A172 (cell line): ENCODE data around the gene MYBPC1. TPM values are rescaled to one million over a fixed set of nuclear protein-coding genes. Genes with fewer than 3 reads are reported as not detected.
"Not testable (repeated sequence)": the region's sequence is repeated elsewhere in the genome, so short reads cannot be mapped to it uniquely, and the experiment has no call there.

ENCODE experiments used
- DNase-seq: peaks from one replicate; pipeline ENCODE4 v3.0.0-alpha.2; 2015; ENCODE audit warnings: low spot score
- total RNA-seq: library from RNA; depleted of rRNA; stranded (reverse); fragments of >200 nt; shearing (Covaris generic); gene quantifications from 2 replicates; pipeline ENCODE4 v1.2.3, GENCODE V29; 2014; rRNA removed

The MYBPC1 gene, protein sequence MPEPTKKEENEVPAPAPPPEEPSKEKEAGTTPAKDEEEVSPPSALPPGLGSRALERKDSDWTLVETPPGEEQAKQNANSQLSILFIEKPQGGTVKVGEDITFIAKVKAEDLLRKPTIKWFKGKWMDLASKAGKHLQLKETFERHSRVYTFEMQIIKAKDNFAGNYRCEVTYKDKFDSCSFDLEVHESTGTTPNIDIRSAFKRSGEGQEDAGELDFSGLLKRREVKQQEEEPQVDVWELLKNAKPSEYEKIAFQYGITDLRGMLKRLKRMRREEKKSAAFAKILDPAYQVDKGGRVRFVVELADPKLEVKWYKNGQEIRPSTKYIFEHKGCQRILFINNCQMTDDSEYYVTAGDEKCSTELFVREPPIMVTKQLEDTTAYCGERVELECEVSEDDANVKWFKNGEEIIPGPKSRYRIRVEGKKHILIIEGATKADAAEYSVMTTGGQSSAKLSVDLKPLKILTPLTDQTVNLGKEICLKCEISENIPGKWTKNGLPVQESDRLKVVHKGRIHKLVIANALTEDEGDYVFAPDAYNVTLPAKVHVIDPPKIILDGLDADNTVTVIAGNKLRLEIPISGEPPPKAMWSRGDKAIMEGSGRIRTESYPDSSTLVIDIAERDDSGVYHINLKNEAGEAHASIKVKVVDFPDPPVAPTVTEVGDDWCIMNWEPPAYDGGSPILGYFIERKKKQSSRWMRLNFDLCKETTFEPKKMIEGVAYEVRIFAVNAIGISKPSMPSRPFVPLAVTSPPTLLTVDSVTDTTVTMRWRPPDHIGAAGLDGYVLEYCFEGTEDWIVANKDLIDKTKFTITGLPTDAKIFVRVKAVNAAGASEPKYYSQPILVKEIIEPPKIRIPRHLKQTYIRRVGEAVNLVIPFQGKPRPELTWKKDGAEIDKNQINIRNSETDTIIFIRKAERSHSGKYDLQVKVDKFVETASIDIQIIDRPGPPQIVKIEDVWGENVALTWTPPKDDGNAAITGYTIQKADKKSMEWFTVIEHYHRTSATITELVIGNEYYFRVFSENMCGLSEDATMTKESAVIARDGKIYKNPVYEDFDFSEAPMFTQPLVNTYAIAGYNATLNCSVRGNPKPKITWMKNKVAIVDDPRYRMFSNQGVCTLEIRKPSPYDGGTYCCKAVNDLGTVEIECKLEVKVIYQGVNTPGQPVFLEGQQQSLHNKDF
- total RNA-seq, result not detected in 2 replicates

DNA sequence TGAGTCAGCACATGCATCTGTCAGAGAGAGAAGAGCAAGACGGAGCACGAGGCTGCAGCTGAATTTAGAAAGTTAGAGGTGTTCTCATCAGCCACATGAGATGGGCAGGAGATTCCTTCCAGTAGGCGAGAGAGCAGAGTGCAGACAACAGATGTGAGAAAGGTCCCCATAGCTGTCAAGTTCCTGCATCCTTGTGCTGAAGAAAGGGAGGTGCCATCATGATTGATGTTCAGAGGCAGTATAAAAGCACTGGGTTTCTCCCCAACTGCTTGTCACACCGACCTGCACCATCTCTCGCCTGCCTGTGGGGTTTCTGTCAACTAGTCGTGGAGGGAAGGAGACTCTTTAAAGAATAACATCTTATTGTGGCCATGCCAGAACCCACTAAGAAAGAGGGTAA lies at the start of gene MYBPC1:
Gene MYBPC1 (plus strand): TSS at position 272 of the 400 bp plus-strand sequence. CDS start 100 bp downstream, at position 372.
- no peak for DNase-seq

DNA sequence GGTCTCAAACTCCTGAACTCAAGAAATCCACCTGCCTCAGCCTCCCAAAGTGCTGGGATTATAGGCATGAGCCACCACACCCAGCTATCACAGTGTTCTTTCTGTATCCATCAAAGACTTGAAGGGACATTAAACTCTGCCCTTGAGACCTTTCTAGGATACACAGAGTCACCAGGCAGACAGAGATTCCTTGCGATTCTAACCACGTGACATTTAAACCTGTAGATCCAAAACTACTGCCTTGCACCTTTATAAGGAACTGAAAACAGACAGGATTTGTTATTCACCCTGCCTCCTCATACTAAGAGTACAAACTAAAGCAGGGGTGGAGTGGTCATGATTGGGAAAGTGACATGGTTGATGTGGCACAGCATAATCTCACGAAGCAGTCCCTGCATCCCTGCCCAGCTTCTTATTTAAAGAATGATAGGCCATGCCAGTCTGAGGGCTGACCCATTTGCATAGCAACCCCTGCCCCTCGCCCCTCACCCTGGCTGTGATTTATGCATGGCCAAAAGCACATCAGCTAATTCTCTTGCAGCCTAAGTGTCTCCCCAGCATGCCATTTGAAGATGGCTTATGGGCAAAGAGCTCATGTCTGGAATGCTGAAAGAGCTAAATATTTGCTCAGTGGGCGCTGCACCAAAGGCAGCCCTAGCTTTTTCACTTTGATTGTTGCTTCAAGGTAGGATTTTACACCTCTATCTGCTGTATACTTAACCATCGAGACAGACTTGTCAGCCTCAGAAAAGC lies 43.2 kb upstream of the MYBPC1 start:
- no peak for DNase-seq

- DNase-seq, result peak; percentile 5
These were observed 42.5 kb upstream of the MYBPC1 start for GRCh38 chr12:101552277-101552676.

- no peak for DNase-seq
These were observed 37.7 kb upstream of the MYBPC1 start for GRCh38 chr12:101557094-101557493.

GRCh38 chr12:101558726-101559125 lies 36.0 kb upstream of the MYBPC1 start:
- not testable (repeated sequence) for DNase-seq

DNA sequence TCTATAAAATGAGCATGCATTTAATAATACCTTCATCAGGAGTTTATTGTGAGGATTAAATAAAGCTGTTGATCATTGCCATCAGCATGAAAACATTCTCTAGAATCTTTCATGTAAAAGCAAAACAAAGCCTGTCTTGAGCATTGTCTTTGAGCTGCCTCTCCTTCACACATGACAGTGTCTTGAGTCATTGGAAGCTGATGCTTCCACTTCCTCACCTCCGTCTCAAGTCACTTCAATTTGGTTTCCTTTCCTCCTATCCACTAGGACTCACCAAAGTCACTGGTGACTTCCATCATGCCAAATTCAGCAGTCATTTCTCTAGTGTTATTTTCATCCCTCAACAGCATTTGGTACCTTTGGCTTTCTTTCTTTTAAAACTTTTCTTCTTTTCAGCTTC lies 31.6 kb upstream of the MYBPC1 start:
- no peak for DNase-seq

- DNase-seq, result no peak
These were observed 29.9 kb upstream of the MYBPC1 start for GRCh38 chr12:101564912-101565311.

GRCh38 chr12:101566318-101566717 lies 28.5 kb upstream of the MYBPC1 start:
- DNase-seq, result peak; percentile 17

- DNase-seq, result no peak
These were observed 26.9 kb upstream of the MYBPC1 start for GRCh38 chr12:101567918-101568317.

DNA sequence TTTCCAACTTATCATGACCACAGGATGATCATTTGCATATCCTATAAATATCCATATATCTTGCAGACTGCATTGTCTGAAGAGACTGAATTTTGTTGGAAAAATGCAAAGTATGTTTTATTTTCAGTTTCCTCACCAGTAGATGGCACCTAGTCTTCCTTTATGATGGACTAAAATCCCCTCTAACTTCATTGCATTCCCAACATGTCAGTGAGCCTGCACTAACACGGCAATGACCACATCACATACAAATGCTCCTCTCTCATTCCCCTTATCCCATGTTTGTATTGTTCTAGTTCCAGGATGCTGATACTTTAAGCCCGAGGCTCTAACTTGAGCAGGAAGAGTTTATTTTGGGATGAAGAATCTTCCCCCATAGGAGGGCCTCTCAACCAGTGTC lies 24.7 kb upstream of the MYBPC1 start:
- peak; percentile 27 for DNase-seq

GRCh38 chr12:101571105-101571504 lies 23.7 kb upstream of the MYBPC1 start:
- DNase-seq, result no peak

- DNase-seq, result no peak
These were observed 21.0 kb upstream of the MYBPC1 start for GRCh38 chr12:101573743-101574142.

- DNase-seq, result no peak
These were observed 16.4 kb upstream of the MYBPC1 start for GRCh38 chr12:101578417-101578816.

GRCh38 chr12:101581190-101581589 lies 13.6 kb upstream of the MYBPC1 start:
- DNase-seq, result no peak

DNA sequence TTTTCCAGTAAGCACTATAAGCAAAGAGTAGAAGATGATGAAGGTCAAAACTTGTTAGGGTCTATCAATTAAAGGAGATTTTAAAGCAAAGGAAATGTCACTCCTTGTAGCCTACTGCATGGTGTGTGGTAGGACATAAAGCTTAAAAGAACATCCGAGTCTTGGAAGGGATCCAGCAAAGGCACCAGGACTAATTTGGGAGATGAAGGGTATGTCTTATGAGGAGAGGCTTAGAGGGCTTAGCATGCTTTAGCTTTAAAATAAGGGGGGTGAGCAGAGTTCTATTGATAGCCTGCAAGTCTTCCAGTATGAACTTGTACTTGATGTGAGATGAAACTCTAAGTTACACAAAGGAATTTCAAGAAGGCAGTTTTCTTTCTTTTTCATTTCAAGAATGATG lies 11.8 kb upstream of the MYBPC1 start:
- DNase-seq, result no peak

GRCh38 chr12:101590383-101590782 lies 4.4 kb upstream of the MYBPC1 start:
- DNase-seq, result no peak

GRCh38 chr12:101591781-101592180 lies 3.0 kb upstream of the MYBPC1 start:
- no peak for DNase-seq

GRCh38 chr12:101592448-101592847 lies 2.3 kb upstream of the MYBPC1 start:
- no peak for DNase-seq

GRCh38 chr12:101592921-101593320 lies 1.9 kb upstream of the MYBPC1 start:
- DNase-seq, result no peak

DNA sequence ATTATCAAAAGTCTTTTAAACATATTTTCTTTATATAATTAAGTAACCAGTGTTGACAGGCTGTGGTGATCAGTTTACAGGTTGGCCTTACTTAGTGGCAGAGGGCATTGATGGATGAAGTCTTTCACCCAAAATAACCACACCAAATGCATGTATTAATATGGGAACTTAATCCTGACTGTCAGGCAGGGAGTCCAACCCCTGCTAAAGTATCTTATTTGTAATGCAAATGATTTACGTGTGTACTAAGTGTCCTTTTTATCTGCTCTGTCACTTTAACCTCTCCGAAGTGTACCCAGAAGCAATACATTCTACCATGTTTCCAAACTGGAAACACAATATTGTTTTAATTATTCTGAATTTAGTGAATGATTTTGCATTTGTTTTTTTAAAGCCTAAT lies 1.4 kb downstream of the MYBPC1 start:
- DNase-seq, result no peak

GRCh38 chr12:101597164-101597563 lies 2.4 kb downstream of the MYBPC1 start:
- DNase-seq, result no peak
